CMK (cell line): ENCODE measurements around the gene C5orf52.
"Not testable (repeated sequence)": the region's sequence is repeated elsewhere in the genome, so short reads cannot be mapped to it uniquely, and the experiment has no call there.

Experiments
- DNase-seq: peaks from one replicate; pipeline ENCODE4 v3.0.0-alpha.2; 2010; ENCODE audit warnings: low read depth

The C5orf52 gene

DNA sequence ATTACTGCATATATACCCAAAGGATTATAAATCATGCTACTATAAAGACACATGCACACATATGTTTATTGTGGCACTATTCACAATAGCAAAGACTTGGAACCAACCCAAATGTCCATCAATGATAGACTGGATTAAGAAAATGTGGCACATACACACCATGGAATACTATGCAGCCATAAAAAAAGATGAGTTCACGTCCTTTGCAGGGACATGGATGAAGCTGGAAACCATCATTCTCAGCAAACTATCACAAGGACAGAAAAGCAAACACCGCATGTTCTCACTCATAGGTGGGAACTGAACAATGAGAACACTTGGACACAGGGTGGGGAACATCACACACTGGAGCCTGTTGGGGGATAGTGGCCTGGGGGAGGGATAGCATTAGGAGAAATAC, 55.3 kb downstream of the C5orf52 start:
- DNase-seq = not testable (repeated sequence)

DNA sequence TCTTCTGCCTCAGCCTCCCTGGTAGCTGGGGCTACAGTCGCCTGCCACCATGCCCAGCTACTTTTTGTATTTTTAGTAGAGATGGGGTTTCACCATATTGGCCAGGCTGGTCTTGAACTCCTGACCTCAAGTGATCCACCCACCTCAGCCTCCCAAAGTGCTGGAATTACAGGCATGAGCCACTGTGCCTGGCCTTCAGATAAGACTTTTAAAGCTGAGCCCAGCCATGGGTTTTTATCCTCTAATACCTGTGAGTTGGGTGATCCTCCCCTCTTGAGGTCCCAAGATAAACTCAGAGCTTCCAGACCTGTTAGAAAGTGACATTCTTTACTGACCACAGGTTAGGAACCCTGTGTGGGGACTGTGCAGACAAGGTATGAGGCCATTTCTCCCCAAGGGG, 56.5 kb downstream of the C5orf52 start:
- DNase-seq = not testable (repeated sequence)
